ENCODE measurements around the gene FBXO27.
"Not testable (repeated sequence)": the region's sequence is repeated elsewhere in the genome, so short reads cannot be mapped to it uniquely, and the experiment has no call there.

FBXO27 gene

GRCh38 chr19:39037194-39037593 lies 4.8 kb upstream of the FBXO27 start:
- DNase-seq, result no peak

- DNase-seq, result no peak
These were observed 4.2 kb upstream of the FBXO27 start for GRCh38 chr19:39036581-39036980.

GRCh38 chr19:39031368-39032062 lies 834 bp downstream of the FBXO27 start:
- DNase-seq, result peak; percentile 90

- no peak for DNase-seq
These were observed 1.4 kb downstream of the FBXO27 start for GRCh38 chr19:39030854-39031367.

DNA sequence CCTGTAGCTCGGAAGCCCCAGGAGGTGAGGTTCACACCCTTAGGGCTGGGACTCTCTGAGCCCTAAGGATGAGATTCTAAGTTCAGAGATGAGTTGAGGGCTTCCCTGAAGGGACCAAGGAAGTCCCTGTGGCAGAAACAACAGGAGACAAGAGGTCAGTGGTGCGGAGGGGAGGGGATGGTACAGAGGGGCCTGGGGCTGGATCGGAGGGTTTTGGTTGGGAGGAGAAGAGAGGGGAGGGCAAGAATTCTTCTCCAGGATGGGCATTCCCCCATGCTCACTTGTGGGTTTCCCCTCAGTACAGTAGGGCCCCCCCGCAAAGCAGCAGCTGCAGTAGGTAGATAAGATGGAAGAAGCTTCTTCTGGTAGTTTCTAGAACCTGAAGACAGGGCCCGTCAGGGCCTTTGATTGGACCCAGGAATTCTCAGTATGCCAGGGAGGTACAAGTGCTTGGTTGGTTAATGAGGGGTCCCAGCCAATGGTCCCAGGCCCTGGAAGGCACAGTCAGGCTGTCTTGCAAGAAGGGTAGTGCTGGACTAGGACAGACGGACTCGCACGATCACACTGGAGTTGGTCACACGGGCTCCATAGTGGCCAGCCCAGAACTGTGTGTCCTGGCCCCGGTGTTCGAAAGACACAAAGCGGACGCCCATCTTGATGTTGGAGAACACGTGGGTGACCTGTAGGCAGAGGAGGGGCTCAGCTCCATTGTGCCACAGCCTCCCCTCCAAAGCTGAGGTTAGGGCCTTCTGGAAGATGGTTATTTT lies 7.3 kb downstream of the FBXO27 start:
- DNase-seq, result no peak

DNA sequence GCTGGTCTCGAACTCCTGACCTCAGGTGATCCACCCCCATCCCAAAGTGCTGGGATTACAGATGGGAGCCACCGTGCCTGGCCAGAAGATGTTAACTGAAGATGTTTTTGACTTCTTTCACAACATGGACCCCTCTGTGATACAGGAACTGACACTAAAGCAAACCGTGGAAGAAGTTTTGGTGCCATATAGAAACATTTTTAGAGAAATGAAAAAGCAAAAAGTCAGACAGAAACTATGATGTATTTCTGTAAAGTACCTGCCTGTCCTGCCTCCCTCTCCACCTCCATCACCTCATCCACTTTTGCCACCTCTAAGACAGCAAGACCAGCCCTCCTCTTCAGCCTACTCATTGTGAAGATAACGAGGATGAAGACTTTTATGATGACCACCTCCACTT lies 11.3 kb downstream of the FBXO27 start:
- DNase-seq, result no peak

- DNase-seq, result no peak
These were observed 14.7 kb downstream of the FBXO27 start for GRCh38 chr19:39017646-39018045.

DNA sequence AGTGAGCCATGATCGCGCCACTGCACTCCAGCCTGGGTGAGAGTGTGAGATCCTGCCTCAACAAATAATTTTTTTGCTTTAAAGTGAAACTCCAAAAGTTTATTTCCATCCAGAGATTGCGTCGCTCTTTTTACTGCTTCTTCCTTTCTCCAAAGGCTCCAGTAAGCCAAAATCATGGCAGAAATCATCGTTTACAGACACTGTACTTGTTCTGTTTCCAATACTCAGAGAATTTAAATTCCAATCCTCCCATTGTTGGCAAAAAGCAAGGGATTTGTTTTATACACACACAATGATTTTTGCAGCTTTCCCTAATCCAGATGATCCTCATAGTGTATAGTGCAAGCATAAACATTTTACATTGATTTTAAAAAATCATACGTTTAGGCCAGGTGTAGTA lies 15.3 kb downstream of the FBXO27 start:
- DNase-seq, result no peak

DNA sequence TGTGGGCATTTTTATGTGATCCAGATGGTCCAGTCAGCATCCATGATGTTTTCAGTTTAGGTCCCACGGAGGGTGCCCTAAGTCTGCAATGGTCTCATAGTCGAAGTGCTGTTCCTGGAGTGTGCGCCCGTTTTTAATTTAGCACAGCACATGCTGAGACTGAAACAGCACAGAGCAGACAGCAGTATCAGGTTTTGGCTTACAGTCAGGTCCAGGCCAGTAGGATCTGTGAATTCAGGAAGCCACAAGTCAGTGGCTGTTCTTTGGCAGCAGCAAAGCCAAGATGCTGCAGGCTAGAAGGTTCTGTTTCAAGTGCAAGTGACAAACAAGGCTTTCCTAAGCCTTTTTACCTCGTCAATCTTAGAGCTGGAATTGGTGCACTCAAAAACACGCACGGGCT lies 18.3 kb downstream of the FBXO27 start:
- DNase-seq, result no peak

DNA sequence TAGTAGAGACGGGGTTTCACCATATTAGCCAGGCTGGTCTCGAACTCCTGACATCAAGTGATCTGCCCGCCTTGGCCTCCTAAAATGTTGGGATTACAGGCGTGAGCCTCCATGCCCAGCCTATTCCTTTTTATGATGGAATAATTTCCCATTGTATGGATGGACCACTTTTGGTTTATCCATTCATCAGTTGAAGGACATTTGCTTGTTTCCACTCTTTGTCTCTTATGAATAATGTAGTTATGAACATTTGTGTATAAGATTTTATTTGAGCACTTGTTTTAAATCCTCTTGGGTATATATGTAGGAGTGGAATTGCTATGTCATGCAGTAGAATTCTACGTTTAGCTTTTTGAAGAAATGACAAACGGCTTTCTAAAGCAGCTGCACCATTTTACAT lies 23.3 kb downstream of the FBXO27 start:
- no peak for DNase-seq

GRCh38 chr19:39008137-39008536 lies 24.2 kb downstream of the FBXO27 start:
- no peak for DNase-seq

GRCh38 chr19:39007096-39007495 lies 25.3 kb downstream of the FBXO27 start:
- DNase-seq, result no peak

DNA sequence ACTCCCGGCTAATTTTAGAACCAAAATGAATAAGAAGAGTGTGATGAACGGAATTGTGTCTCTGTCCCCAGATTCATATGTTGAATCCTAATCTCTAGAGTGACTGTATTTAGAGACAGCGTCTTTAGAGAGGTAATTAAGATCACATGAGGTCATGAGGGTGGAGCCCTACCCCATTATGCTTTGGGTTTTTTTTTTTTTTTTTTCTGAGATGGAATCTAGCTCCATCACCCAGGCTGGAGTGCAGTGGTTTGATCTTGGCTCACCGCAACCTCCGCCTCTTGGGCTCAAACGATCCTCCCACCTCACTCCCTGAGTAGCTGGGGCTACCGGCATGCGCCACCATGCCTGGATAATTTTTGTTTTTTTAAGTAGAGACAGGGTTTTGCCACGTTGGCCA lies 27.9 kb downstream of the FBXO27 start:
- DNase-seq, result no peak

DNA sequence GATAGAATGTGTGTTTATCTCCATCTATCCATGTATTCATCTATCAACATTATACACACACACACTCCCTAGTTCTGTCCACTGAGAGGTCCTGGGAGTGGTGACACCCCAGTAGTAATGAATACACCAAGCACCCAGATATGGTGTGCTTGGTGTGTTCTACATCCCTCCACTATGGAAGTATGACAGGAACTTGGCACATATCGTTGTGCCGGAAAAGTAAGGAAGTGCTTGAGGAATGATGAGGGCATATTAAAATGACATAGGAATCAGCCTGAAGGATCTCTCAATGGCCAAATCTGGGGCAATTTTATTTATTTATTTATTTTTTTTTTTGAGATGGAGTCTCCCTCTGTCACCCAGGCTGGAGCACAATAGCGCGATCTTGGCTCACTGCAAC lies 28.6 kb downstream of the FBXO27 start:
- DNase-seq, result no peak

DNA sequence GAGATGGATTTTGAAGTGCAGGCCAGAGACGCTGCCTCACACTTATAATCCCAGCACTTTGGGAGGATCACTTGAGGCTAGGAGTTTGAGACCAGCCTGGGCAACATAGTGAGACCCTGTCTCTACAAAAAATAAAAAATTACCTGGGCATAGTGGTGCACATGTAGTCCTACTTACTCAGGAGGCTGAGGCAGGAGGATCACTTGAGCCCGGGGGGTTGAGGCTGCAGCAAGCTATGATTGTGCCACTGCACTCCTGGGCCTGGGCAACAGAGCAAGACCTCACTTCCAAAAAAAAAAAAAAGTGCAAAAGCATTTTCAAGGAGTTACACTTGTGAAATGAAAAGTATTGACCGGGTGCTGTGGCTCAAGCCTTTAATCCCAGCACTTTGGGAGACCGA lies 29.2 kb downstream of the FBXO27 start:
- DNase-seq, result no peak

DNA sequence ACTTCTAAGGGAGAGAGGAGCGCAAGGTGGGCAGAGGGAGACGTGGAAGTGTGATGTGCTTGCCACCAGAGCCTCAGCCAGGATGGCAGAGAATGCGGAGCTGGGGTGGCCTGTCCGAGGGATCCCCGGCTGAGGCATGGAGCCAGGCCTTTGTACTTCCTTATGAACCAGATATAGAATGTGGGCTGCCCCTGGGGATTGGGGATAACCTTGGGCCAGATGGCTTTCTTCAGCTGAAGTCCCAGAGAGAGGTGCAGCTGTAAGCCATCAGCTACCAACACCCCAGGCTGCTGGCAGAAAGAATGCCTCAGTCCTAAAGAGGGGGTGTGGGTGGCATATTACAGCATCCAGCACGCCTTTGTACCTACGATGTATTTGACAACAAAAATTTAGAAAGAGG lies 31.3 kb downstream of the FBXO27 start:
- DNase-seq, result no peak

DNA sequence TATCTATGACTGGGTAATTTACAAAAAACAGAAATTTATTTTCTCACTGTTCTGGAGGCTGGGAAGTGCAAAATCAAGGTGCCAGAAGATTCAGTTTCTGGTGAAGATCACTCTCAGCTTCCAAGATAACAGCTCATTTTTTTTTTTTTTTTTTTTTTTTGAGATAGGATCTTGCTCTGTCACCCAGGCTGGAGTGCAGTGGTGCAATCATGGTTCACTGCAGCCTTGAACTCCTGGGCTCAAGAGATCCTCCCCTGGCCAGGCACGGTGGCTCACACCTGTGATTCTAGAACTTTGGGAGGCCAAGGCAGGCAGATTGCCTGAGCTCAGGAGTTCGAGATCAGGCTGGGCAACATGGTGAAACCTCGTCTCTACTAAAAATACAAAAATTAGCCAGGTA lies 34.8 kb downstream of the FBXO27 start:
- DNase-seq, result not testable (repeated sequence)

- no peak for DNase-seq
These were observed 39.1 kb downstream of the FBXO27 start for GRCh38 chr19:38993271-38993670.

GRCh38 chr19:38990949-38991697 lies 41.2 kb downstream of the FBXO27 start:
- no peak for DNase-seq

GRCh38 chr19:38989614-38990013 lies 42.7 kb downstream of the FBXO27 start:
- DNase-seq, result not testable (repeated sequence)

- no peak for DNase-seq
These were observed 43.2 kb downstream of the FBXO27 start for GRCh38 chr19:38989066-38989605.

DNA sequence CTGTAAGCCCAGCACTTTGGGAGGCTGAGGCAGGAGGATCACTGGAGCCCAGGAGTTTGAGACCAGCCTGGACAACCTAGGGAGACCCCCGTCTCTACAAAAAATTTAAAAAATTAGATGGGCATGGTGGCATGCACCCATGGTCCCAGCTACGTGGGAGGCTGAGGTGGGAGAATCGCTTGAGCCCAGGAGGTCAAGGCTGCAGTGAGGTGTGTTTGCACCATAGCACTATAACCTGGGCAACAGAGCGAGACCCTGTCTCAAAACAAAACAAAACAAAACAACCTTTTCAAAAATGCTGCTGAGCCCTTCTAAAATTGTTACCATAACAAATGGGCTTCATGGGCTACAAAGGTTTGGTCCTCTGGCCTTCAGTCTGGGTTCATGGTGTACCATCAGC lies 43.7 kb downstream of the FBXO27 start:
- DNase-seq, result not testable (repeated sequence)

- not testable (repeated sequence) for DNase-seq
These were observed 44.6 kb downstream of the FBXO27 start for GRCh38 chr19:38987745-38988144.

Data from stimulated activated naive CD4-positive, alpha-beta T cell treated with Interleukin-2 at 50 U/mL for 16 hours (primary cell).